Esophagus muscularis mucosa (tissue), 4 donors: ENCODE measurements around the gene COL6A1.

ENCODE experiments used
- CTCF ChIP-seq, 3 experiments: fragments of 200-600 bp in 2 of 3; fragments of 450-650 bp in 1 of 3; sonication (generic) in 2 of 3; IDR thresholded peaks; one replicate each; pipeline ENCODE4 v1.5.1; 2017 to 2019; ENCODE audit warnings: antibody characterized with exemption in 3 of 3, mild to moderate bottlenecking in 2 of 3, moderate library complexity in 1 of 3
- EP300 ChIP-seq: sonication (generic); formaldehyde crosslinking; IDR thresholded peaks from one replicate; pipeline ENCODE4 v1.6.1; 2017; ENCODE audit warnings: antibody characterized with exemption
- POLR2A ChIP-seq: fragments of 450-650 bp; IDR thresholded peaks from one replicate; pipeline ENCODE4 v1.6.1; 2017; ENCODE audit warnings: antibody characterized with exemption, moderate library complexity, mild to moderate bottlenecking, low read depth
- POLR2AphosphoS5 ChIP-seq, 2 donors: sonication (generic); formaldehyde crosslinking; IDR thresholded peaks; one replicate each; pipeline ENCODE4 v1.6.1; 2017; ENCODE audit warnings: antibody characterized with exemption in 2 of 2

DNA sequence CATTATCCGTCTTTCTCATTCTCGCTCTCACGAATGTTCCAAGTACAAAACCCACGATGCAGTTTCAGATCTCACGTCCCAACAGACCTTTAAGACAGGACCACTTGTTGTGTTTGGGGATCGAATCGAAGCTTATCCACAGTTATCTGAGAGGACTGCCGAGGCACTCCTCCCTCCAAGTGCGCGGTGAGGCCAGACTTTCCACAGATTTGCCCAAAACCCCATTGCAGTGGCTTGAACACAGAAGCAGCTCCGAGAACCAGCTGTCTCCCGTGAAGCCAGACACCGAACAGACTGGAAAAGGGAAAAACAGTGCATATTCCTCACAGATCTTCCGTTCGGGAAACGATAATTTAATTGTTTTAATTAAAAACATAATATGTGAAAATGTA lies 69.8 kb downstream of the COL6A1 start:
- no peak for TF ChIP-seq EP300
- TF ChIP-seq POLR2A = no peak
- no peak for TF ChIP-seq CTCF (IDR thresholded peaks at IDR 0.05)
- no peak for TF ChIP-seq POLR2AphosphoS5 (IDR thresholded peaks at IDR 0.05)
